HG02642 (cell line): ENCODE data around the gene ALDH1L1.

Experiments used
- ATAC-seq: cut with Tn5 transposase; IDR thresholded peaks from one replicate; pipeline ENCODE4 v1.9.1; 2021; ENCODE audit warnings: mild to moderate bottlenecking; ENCODE audit not compliant: unreplicated experiment, poor library complexity

Gene ALDH1L1

GRCh38 chr3:126124148-126124868, 56.1 kb downstream of the ALDH1L1 start:
- no peak for ATAC-seq

- no peak for ATAC-seq
Measured at GRCh38 chr3:126121632-126122031, 58.8 kb downstream of the ALDH1L1 start.

DNA sequence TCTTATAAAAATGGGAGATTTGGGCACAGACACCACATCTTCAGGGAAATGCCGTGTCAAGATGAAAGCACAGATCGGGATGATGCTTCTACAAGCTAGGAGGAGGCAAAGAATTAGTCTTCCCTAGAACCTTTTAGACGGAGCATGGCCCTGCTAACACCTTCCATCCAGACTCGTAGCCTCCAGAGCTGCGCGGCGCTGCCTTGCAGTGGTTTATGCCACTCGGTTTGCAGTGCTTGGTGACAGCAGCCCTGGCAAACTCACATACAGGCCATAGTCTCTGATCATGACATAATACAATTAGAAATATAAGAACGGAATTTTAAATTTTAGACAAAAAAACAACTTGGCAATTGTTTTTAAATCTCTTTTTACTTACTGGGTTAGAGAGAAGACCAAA, 59.3 kb downstream of the ALDH1L1 start:
- ATAC-seq = no peak

GRCh38 chr3:126119976-126120375, 60.4 kb downstream of the ALDH1L1 start:
- ATAC-seq = no peak

- no peak for ATAC-seq
Measured at GRCh38 chr3:126119008-126119675, 61.2 kb downstream of the ALDH1L1 start.

DNA sequence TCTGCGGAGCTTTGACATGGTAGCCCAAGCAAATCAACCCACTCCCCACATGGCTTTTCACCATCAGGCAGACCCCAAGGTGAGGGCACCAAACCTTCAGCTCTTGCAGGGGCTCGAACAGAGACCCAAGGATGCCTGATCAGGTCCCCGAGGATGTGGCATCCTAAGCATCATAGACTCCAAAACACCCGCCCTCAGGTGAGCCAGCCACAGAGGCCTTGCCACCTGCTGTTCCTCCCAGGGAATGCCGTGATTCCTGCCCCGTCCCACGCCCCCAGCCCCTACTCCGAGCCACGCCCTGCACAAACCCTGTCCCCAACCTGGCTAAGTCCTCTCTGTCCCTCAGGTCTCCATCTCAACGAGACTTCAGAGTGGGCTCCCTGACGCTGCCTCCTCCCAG, 61.8 kb downstream of the ALDH1L1 start:
- no peak for ATAC-seq

GRCh38 chr3:126117786-126118185, 62.6 kb downstream of the ALDH1L1 start:
- no peak for ATAC-seq

DNA sequence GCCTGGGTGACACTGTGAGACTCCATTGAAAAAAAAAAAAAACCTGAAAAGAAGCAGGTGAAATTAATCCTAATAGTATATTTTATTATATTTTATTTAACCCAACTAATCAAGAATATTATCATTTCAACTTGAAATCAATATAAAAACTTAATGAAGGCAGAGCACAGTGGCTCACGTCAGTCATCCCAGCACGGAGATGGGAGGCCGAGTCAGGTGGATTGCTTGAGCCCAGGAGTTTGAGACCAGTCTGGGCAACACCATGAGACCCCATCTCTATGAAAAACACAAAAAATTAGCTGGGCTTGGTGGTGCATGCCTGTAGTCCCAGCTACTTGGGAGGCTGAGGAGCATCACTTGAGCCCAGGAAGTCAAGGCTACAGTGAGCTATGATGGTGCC, 63.2 kb downstream of the ALDH1L1 start:
- no peak for ATAC-seq

DNA sequence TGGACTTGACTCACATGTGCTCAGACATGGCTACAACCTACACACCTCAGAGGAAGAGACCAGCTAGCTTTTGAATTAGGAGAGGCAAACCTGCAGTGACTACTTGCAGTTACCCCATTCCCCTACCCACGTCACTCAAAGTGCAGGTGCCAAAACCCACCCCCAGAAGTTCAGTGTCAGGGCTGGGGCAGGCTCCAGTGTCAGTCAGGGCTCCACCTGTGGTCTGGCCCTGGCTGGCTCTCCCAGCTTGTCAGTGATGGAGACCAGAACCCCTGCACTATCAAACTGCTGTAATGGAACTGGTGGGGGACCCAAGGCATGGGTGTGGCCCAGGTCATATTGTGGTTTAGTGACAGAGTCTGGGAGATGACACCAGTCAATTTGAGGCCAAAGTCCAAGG, 63.9 kb downstream of the ALDH1L1 start:
- no peak for ATAC-seq

GRCh38 chr3:126114443-126115386, 65.7 kb downstream of the ALDH1L1 start:
- ATAC-seq = no peak

GRCh38 chr3:126113733-126114442, 66.5 kb downstream of the ALDH1L1 start:
- ATAC-seq = no peak

DNA sequence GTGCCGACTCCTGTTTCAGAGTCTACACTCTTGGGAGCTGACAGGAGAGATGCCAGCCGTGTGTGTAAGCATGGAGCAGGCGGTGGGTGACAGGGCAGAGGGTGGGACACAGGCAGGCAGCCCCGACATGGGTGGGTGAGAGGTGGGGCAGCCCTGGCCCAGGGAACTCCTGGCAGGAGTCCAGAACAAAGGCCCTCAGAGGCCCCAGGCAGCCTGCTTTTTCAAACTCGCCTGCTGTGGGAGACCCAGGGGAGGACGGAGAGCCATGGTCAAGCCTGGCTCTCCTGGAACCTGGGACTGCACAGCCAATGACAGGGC, 67.2 kb downstream of the ALDH1L1 start:
- ATAC-seq = no peak

- no peak for ATAC-seq
Measured at GRCh38 chr3:126112531-126113237, 67.7 kb downstream of the ALDH1L1 start.

DNA sequence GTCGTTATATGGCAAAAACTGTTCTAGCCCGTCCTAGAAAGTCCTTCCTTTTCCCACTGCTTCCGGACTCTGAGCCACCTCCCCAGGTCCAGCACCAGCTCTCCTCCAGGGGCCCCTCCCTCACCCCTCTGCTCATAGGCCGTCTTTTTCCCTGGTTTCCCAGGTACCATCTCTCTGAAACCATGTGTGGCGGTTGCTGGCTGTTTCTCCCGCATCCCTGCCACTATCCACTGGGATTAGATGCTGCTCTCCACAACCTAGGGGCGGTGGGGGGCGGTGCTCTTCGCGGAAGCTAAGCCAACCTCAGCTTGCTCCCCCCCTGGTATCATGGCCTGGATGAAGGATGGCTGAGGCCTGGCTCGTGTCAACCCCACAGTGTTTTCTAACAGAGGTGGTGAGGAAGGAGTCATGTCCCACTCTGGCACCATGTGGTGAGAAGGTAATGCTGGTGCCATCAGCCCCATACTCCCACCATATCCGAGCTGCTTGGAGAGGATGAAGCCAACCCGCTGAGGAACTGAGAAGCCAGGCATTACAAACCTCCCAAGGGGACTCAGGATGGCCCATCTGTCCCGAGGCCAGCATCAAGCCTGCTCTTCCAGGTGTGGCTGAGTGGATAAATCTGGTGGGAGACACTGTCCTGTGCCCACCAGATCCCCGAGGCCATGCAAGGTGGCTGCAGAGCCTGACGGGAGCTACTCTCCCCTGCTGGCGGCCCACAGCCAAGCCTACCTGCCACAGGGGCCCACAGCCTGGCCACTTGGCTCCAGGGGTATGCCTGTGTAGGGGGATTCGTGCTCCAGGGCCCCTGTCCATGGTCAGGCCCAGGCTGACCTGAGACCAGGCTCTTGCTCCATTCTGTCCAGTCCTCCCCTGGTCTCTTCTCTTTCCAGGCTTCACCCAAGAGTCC, 68.6 kb downstream of the ALDH1L1 start:
- no peak for ATAC-seq

GRCh38 chr3:126111126-126111551, 69.2 kb downstream of the ALDH1L1 start:
- no peak for ATAC-seq

DNA sequence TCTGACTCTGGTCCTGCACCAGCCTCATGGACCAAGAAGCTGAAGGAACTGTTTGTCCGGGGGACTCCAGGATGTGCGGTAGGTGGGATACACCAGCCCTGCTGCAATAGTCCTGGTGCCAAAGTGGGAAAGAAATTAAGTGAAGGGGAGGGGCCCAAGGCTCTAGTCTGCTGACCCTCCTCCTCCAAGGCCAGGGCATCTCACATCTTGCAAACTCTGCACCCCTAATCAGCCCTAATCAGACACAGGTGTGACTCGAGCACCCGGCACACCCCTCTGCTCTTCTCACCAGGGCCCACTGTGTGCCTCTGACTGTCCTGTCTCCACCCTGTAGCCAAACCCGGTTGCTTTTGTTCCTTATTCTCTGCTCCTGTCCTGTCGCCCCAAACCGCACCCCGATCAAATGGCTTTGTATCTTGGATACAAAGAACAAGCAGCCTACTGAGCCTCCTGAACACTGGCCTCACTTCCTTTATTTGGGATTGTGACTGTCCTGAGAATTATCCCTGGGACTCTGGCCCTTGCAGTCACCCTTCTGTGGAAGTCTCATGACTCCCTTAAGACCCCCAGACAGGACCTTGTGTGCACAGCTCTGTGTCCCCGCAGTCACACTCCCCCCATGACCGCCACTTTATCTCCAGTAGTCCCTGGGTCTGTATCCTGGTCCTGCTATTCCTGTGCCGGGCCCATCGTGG, 69.8 kb downstream of the ALDH1L1 start:
- ATAC-seq = no peak

DNA sequence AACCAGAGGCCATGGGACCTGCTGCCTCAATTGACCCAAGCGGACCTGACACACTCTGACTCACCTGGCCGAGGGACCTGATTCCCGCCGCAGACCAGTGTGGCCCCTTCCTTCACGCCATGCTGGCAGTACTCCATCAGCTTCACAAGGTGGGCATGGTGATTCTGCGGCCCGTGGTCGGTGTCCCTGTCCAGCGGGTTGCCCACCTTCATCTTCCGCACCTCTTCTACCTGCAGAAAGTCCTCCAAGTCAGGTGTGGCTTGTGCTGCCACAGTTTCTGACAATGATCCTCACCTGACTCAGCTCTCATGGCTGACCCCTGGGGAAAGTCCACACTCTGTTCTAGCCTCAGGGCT, 70.5 kb downstream of the ALDH1L1 start:
- ATAC-seq = no peak

GRCh38 chr3:126109146-126109879, 71.1 kb downstream of the ALDH1L1 start:
- no peak for ATAC-seq
